ENCODE measurements around the gene NHLH1.

GRCh38 chr1:160342526-160342925 lies 24.3 kb upstream of the NHLH1 start:
- TF ChIP-seq CTCF (IDR thresholded peaks at IDR 0.05; ENCODE audit: low read length) (no peak), EZH2phosphoT487 (IDR thresholded peaks at IDR 0.05; ENCODE audit: low read length) (no peak), EZH2 (optimal IDR thresholded peaks at IDR 0.05; ENCODE audit: low read depth, low read length) (no peak)
